GM21423 (cell line): ENCODE data around the gene SPOP.
"Not testable (repeated sequence)": the region's sequence is repeated elsewhere in the genome, so short reads cannot be mapped to it uniquely, and the experiment has no call there.

ENCODE experiments used
- ATAC-seq: cut with Tn5 transposase; IDR thresholded peaks from one replicate; pipeline ENCODE4 v1.9.1; 2021; ENCODE audit warnings: mild to moderate bottlenecking, moderate library complexity; ENCODE audit not compliant: unreplicated experiment

SPOP gene

GRCh38 chr17:49696233-49696761, 18.4 kb upstream of the SPOP start:
- ATAC-seq = no peak

- ATAC-seq = no peak
These were observed 17.9 kb upstream of the SPOP start for GRCh38 chr17:49695698-49696232.

DNA sequence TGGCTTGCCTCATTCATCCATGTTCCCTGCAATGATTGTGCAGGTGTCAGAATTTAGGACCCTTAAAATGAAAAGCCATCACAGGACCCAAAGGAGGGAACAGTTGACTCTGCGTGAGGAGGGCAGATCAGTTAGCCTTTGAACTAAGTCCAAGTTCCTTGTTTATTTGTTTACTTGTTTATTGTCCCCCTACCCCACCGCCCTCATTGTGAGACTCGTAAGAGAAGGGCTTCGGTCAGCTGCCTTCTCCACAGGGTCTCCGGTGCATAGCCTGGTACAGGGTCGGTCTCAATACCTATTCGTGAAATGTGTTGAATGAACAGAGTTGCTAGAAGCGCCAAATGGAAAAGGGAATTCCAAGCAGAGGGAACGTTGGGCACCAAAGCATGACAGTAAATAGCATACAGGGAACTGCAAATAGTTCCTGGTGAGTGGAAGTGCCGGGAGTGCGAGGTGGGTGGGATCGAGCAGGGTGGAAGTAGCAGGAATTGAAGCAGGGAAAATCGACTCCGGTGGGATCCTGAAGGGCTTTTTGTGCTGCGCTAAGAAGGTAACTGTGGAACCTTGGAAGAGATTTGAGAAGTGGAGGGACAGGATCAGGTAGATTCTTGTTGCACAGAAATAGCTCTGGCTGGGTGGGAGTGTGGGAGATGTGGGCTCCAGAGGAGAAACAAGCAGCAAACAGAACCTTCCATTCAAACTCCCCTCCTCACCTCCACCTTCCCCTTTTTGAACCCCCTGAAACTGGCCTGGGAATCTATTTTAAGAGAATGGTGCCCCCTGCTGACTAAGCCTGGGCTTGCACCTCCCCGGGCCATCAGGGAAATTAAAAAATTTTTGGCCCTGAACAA, 17.2 kb upstream of the SPOP start:
- ATAC-seq = no peak

- ATAC-seq = no peak
These were observed 14.9 kb upstream of the SPOP start for GRCh38 chr17:49692751-49693150.

DNA sequence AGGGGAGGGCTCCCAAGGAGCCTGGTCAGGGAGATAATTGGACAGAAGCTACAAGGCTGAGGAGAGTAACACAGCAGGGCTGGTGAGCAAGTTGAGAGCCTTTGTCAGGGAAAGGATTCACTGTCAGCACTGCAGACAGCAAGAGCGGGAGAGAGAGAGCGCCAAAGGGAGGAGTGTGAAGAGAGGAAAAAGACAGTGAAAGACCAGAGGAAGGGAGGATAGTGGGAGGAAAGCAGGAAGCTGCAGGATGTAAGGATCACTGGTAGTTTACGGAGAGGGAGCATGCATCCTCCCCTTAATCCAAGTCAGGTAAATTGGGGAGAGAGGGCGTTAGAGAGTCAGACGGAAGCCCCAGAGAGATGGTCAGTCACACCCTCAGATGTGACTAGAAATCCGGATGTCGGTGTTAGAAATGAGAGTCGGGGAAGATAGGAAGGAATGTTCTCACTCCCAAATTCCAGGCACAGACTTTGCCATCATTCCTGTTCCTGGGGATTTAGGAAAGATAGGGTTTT, 13.8 kb upstream of the SPOP start:
- ATAC-seq = no peak

- ATAC-seq = no peak
These were observed 13.3 kb upstream of the SPOP start for GRCh38 chr17:49691086-49691676.

GRCh38 chr17:49690256-49690655, 12.4 kb upstream of the SPOP start:
- ATAC-seq = no peak

GRCh38 chr17:49688848-49689247, 11.0 kb upstream of the SPOP start:
- ATAC-seq = no peak

DNA sequence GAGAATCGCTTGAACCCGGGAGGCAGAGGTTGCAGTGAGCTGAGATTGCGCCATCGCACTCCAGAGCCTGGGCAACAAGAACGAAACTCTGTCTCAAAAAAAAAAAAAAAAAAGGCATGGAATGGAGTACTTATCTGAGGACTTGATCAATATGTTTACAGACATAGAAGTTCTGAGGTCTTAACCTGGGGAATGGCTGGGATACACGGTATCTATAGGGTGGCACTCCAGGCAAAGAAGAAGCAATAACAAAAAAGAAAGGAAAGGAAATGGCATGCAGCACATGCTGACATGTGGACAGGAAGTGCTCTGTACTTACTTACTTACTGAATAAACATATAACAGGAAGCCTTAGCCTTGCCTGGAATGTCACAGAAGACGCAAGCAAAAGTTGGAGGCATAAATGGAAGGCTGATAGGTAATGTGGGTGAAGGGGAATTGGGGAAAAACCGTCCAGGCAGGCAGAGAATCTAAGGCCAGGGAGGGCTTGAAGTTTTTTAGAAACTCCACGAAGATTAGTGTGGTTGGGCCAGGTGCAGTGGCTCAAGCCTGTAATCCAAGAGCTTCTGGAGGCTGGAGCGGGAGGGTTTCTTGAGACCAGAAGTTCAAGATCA, 10.1 kb upstream of the SPOP start:
- ATAC-seq = no peak

GRCh38 chr17:49681106-49681979, 3.4 kb upstream of the SPOP start:
- ATAC-seq = no peak

DNA sequence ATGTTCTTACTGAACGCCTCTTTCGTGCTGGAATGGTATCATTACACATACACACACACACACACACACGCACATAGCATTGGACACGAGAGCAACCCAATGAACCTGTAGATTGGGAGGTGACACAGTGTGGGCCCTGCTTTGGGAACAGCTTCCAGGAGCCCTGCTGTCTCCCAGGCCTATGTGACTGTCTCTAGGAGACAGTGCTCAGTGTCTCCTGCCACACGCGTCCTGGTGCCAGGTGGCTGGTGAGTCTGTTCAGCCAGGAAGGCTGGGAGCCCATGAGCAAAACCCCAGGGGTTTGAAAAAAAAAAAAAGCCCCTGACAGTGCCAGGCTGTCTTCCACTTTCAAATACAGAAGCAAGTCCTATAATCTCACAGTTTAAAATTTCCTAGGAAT, 2.4 kb upstream of the SPOP start:
- ATAC-seq = no peak

DNA sequence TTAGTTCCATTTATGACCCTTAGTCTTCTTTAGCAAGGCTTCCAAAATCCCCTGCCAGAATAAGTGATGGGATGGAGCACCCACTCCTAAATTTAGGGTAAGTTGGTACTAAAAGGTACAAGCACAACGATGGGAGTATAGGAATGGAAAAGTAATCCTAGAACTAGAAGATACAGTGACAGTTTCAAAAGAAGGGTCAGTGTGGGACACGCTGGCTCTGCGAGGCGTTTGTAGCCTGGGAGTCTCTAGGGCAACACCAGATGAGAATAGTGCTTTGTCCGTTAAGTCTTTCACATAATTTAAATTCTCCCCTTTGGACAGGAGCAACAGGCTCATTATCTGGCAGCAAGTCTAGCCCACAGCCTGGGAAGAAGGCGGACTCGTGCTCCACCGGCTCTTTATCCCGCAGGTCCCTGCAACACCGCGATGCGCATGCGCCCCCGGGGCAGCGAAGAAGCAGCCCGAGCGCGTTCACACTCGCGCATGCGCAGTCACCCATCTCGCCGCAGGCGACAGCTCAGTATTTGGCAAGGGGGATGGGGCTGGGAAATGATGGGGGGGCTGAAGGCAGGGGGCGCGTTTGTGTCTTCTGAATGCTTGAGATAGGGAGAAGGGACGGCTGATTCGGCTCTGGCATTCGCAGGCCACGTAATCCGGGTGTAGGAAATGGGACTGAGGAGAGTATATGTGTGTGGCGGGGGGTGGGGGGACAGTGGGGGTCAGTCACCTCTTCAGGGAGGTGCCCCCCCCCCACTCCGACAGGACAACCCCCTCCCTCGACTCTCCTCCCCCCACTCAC, 564 bp downstream of the SPOP start:
- peak; percentile 55 for ATAC-seq

DNA sequence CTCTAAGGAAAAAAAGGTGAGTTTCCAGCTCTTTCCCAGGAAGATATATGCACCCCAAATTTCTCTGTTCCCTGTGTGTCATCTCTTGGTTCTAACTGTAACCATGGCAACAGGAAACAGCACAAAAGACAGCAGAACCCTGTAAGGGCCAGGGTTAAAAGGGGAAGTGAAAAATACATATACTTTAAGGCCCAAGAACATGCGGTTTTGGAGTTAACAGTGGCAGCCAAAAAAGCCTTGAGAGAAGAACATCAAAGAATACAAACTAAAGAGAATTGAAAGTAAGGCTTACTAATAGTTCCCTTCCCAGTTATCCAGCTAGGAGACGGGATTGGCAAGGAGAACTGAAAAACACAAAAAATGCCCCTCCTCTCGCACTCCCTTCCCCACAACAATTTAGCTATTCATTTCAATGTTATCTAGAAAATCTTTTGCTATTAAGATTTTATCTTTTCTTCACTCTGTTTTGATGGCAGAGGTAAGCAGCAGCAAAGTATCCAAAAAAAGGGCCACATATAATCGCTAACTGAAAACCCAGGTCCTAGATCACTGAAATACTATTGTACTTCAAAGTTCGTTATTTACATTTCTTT, 1.5 kb downstream of the SPOP start:
- ATAC-seq = peak; percentile 54

GRCh38 chr17:49674507-49674906, 3.4 kb downstream of the SPOP start:
- ATAC-seq = no peak

DNA sequence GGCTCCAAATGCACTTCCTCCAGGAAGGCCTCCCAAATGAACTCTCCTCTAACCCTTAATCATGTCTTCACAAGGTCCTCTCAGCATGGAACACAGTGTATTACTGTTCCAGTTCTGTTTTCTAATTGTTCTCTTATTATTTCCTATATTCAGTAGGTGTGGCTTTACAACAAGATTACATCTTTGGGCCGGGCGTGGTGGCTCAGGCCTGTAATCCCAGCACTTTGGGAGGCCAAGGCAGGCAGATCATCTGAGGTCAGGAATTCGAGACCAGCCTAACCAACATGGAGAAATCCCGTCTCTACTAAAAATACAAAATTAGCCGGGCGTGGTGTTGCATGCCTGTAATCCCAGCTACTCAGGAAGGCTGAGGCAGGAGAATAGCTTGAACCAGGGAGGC, 4.2 kb downstream of the SPOP start:
- not testable (repeated sequence) for ATAC-seq

GRCh38 chr17:49670641-49671040, 7.3 kb downstream of the SPOP start:
- ATAC-seq = no peak

GRCh38 chr17:49670002-49670401, 7.9 kb downstream of the SPOP start:
- no peak for ATAC-seq

DNA sequence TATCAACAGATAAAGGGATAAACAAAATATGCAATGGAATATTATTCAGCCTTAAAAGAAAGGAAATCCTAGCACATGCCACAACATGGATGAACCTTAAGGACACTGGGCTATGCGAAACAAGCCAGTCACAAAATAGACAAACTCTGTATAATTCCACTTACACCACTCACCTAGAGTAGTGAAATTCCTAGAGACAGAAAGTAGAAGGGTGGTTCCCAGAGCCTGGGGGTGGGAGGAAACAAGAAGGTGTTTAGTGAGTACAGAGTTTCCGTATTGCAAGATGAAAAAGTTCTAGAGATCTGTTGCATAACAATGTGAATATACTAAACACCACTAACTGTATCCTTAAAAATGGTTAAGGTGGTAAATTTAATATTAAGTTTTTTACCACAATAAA, 10.0 kb downstream of the SPOP start:
- no peak for ATAC-seq

DNA sequence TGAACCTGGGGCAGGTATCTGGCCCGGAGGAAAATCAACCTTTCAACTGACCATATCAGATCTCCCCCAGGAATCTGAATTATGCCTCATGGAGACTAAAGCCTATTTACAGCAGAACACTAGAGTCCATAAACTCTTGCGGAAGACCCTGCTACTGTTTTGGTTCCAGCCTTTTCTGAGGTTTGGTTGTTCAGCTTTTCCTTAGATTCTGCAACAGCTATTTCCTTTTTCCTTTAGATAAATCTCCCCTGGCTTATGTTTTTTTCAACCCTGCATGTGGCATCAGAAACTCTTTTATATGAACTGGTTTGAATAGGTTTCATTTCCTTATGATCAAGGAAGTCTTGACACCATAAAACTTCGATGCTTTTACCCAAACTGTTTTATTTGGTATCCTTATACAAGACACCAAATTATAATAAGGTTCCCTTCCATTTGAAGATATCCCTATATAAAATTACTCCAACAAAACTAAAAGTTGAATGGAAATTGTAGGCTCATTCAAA, 13.1 kb downstream of the SPOP start:
- ATAC-seq = no peak
